NCI-H2107 (cell line): ENCODE results near the gene CNOT6L.
"Not testable (repeated sequence)": the region's sequence is repeated elsewhere in the genome, so short reads cannot be mapped to it uniquely, and the experiment has no call there.

Experiments used
- DNase-seq: peaks from one replicate; lab custom pipeline; 2025; lab: John Stamatoyannopoulos, UW

CNOT6L gene

DNA sequence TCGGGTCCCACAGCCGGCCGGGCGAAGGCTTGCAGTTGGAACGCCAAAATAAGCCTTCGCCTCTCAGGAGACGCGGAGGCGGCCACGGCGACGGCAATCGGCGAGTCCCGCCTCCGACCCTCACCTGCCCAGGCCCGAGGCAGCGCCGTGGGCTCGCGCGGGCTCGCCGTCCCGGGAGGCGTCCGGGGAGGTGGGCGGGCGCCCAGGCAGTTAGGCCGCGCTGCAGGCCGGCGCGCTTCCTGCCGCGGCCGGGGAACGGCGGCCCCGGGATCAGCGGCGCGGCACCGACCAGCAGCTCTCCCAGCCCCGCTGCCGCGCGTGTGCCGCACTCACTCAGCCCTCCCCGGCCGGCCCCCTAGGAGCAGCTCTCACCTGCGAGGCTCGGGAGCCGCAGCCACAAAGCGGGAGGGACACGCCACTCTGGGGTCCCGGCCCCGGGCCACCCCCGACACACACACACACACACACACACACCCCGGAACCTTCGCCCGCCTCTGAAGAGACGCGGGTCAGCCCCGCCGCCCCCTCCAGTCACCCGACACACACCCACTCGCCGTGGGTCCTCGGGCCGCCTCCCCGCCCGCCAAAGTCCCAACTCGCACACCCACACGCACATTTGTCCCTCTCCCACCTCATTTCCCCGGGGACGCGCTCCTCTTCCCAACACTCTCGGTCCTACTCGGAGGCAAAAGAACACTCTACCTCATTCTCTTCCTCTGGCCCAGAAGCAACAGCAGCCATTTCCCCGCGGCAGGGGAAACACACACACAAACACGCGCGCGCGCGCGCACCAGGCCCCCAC, at the start of gene CNOT6L:
CNOT6L (minus strand) TSS at position 767 of the 802 bp plus-strand sequence; CDS start at position 707, 60 bp downstream.
- DNase-seq = peak; percentile 23

DNA sequence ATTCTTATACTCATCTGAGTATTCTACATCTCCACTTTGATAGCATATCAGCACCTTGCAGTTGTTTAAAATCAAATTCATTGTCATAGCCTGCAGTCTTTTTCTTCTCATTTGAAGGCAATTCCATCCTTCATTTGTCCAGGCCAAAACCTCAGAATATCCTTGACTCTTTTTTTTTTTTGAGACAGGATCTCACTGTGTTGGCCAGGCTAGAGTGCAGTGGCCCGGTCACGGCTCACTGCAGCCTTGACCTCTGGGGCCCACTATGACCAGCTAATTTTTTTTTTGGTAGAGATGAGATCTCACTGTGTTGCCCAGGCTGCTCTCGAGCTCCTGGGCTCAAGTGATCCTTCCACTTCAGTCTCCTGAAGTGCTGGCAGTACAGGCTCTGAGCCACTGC, 46.1 kb upstream of the CNOT6L start:
- no peak for DNase-seq

DNA sequence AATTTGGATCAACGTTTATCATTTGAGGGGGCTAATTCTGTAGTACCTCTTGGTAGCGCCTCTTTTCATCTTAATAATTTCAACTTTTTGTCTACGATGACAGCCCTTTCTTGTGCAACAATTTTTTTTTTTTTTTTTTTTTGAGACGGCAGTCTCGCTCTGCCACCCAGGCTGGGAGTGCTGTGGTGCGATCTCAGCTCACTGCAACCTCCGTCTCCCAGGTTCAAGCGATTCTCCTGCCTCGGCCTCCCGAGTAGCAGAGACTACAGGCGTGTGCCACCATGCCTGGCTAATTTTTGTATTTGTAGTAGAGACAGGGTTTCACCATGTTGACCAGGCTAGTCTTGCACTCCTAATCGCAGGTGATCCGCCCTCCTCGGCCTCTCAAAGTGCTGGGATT, 44.2 kb upstream of the CNOT6L start:
- DNase-seq = not testable (repeated sequence)

DNA sequence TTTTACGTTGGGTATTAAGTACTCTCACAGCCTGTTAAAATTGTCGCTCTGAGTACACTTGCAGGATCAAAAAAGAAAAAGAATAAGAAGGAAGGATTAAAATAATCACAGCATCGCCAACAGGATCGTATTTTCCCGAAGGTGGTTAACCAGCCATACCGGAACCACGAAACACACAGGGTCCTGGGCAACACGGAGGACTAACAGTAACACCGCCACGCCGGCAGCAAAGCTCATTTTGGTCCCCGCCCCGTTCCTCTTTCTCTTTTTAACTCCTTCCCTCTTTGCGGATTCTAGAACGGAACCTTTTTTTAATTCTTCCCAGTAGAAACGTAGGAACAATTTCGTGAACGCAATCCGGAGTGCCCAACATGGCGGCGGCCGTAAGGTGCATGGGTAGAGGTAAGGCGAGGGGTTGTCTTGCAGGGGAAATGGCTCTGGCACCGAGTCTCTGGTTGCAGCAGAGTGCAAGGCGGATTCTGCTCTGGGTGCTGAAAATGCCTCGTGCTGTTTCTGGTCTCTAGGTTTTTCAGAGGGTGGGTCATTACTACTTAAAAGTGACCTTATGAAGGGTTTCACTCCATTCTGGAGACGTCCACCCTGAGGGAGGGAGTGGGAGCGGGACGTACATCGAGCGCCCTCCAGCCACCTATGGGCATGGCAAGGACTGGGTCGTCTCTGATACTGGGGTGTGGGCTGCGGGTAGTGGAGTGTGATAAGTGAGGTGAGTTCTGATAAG, 43.5 kb upstream of the CNOT6L start, which contains the start of gene MRPL1:
MRPL1 (plus strand) TSS at position 353 of the 739 bp plus-strand sequence; CDS start at position 372, 19 bp downstream.
- peak; percentile 89 for DNase-seq

DNA sequence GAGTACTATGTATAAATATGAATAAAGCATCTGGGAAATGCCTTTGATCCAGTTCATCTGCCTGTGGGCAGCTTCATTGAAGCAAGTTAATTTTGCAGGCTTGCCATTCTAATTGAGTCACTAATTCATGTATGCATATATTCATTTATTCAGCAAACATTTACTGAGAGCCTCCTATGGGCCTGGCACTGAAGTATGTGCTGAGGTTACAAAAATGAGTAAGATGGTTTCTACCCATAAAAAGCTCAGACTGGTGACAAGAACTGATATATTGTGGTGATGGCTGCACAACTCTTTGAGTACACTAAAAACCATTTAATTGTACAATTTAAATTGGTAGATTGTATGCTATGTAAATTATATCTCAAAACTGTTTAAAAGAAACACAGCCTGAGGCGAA, 42.3 kb upstream of the CNOT6L start:
- DNase-seq = no peak

DNA sequence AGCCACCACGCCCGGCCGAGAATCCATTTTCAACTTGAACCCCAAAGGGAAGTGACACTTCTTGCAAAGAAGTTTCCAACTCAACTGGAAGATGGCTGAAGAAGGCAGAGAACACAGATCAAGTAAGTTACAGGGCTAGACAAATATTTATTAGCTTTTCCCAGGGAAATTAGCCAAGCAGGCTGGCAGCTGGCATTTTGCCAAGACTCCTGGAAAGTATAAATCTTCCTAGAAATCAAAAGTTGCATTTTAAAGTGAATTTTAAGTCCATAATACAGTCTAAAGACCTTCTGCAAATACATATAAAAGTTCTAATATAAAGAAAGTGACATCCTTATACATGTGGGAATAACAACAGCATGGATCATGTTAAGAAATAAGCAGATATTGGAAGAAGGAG, 40.1 kb upstream of the CNOT6L start:
- no peak for DNase-seq

DNA sequence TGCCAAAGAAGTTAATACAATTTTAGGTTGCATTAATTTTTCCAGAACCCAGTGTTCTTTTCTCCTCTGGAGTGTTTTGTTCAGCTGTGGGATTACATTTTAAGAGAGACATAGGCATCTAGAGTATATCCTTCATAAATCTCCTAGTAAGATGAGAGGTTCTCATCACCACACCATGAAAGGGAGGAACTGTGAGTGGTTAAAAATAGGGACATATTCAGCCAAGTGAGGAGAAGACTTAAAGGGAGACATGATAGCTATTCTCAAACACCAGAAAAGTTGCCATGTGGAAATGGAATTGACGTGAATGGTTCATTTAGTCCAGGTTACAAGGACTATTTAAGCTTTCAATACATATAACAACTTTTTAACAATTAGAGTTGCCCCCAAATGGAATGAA, 37.0 kb upstream of the CNOT6L start:
- DNase-seq = no peak

DNA sequence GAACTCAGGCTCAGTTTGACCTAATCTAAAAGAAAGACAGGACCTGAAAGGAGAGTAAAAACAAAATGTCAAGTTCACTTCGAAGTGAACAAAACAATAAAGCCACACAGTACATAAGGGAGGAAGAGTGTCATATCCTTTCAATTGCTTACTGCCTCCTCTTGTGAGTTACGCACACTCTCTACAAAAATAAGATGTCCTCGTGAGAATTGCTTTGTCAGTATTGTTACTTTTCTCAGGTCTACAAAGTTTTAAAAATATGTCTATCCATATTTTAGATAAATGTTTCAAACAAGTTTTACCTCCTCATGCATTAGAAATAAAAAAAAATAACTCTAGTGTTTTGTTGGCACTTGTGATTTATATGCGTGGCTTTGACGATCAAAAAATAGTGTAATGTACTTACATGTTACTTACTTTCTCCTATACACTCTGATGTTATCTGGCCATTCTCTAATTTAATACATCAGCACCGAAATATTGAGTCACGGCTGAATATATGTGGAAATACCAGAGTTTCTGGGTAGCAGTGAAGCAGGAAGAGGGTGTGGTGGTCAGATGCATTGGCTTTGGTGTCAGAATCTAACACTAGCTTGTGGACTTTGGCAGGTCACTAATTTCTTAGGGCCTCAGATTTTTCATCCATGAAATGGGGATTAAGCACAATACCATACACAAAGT, 35.4 kb upstream of the CNOT6L start:
- no peak for DNase-seq

DNA sequence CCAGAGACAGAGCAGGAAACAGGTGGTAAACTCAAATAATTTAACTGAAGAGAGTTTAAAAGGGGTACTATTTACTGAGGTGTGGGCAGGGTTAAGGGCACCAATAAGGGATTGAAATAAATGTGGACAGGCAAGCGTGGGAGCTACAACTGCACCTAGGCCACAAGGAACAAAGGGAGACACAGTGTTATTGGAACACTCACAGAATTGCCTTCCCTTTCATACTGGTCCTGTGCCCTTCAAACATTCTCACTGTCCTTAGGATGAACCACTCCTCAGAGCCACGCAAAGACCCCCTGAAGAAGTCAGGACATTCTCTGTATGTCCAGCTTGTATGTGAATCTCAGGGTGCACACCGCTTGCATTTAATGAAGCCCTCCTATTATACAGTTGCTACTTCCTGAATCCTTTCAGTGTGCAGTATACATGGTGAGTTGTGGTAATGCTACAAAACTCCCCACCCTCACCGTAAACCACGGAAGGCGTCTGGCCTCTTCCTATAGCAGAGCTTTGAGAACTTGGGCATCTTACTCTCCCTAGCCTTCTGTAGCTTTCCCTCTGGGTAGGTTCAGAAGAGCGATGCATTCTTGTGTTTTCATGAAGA, 33.8 kb upstream of the CNOT6L start:
- DNase-seq = no peak

DNA sequence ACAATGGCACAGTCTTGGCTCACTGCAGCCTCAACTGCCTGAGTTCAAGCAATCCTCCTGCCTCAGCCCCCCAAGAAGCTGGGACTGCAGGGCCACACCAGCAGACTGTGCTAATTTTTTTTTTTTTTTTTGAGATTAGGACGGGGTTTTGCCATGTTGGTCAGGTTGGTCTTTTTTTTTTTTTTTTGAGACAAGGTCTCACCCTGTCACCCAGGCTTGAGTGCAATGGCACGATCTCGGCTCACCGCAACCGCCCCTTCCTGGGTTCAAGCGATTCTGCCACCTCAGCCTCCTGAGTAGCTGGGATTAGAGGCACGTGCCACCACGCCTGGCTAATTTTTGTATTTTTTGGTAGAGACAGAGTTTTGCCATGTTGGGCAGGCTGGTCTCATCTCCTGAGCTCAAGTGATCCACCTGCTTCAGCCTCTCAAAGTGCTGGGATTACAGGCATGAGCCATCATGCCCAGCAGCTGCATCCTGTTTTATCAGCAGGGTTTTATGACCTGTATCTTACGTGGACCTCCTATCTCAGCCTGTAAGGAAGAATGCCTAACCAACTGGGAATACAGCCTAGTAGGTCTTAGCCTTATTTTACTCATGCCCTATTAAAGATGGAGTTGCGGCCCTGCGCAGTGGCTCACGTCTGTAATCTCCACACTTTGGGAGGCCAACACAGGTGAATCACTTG, 30.3 kb upstream of the CNOT6L start:
- DNase-seq = no peak

DNA sequence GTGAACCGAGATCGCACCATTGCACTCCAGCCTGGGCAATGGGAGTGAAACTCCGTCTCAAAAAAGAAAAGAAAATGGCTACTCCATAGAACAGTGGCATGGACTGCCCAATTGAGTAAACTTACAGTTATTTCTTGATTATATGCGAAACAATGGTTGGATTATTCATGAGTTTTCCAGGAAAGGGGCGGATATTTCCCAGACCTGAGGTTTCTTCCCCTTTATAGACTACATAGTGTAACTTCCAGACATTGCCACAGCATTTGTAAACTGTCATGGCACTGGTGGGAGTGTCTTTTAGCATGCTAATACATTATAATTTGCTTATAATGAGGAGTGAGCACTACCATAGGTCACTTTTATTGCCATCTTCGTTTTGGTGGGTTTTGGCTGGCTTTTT, 29.3 kb upstream of the CNOT6L start:
- DNase-seq = no peak

DNA sequence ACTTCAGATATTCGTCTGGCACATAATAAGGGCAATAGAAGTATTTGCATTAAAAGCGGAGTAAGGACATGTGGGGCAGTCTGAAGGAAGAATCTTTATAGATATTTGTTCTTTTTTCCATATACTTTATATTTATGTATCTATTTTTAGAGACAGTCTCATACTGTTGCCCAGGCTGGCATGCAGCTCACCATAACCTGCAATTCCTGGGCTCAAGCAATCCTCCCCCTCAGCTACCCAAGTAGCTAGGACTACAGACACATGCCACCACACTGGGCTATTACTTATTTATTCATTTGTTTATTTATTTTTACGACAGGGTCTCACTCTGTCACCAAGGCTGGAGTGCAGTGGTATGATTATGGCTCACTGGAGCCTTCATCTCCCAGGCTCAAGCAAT, 26.8 kb upstream of the CNOT6L start:
- no peak for DNase-seq

DNA sequence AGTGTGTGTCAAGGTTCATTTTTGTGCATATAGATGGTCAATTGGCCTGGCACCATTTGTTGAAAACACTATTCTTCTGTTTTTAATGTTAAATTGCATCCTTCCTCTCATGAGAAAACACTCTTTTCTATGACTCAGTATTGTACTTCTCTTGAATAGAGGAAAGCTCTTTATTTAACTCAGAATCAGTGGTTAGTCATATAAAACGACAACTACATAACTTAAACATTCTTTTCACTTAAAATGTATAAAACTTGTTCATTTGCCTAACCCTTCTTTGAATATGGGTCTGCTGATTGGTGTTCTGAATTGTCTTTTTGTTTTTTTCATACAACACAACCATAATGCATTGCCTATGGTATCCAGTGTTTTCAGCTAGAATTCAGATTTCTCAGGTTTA, 26.2 kb upstream of the CNOT6L start:
- DNase-seq = no peak

DNA sequence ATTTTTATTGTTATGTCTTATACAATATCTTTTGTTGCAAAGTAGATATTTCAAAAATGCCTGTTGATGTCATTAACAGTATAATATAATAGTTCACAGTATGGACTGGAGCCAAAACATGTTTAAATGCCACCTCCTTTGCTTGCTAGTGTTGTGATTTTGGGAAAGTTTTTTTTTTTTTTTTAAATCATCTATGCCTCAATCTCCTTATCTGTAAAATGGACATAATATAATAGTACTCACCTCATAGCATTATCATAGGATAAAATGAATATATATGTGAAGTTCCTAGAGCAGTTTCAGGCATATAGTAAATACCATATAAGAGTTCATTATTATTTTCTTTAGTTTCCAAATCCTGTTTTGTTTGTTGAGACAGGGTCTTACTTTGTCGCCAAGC, 25.2 kb upstream of the CNOT6L start:
- DNase-seq = no peak

DNA sequence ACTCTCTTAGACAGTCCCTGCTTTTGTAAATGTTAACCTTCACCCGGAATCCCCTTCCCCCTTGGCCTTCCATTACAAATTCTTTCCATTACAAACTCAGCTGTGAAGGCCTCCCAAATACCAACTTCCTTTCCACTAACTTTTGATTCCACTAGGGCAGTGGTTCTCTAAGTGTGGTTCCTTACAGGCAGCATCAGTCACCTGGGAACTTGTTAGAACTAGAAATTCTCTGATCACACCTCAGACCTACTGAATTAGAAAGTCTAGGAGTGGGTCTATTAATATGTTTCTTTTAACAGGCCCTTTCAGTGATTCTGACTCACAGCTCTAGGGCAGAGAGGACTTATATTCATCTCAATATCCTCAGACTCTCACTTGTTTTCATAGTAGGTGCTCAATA, 24.5 kb upstream of the CNOT6L start:
- DNase-seq = no peak

DNA sequence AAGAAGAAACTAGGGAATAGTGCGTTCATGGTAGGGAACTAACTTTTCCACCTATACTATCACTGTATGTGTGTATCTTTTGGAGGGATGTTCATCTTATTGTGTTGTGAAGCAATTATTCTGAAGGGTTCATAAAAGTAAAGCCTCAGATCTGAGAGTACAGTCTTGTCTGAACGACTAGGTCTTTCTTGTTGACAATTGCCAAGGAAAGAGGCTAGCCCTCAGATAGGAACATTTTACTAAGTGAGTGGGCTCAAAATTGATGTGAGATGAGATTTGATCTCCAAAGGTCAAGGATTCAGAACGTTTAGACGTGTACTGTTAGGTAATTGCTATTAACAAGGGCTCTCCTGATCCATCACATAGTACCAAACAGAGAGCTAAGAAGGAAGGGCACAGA, 15.2 kb upstream of the CNOT6L start:
- no peak for DNase-seq

DNA sequence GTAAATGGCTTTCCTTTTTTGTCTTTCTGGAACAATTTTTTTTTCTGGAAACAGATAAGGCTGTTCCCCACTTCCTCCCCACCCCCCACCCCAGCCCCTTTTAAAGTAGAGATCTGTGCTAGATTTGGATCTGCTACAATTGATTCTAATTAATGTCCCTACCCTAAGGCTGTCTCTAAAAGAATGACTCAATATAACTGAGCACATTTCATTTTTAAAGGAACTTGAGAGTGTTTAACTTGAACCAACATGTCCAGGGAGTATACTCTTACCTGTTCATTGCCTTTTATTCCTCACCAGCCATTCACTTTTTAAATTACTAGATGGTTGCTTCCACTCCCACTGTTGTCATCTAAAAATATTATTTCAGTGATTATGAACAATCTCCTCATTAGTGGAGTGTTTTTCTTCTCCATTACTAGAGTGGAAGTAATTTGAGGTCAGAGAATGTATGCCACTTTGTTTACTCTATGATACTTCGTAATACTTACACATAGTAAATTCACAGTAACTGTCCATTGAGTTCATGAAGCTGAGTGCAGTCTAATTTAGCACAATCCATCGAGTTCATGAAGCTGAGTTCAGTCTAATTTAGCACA, 14.1 kb upstream of the CNOT6L start:
- no peak for DNase-seq

DNA sequence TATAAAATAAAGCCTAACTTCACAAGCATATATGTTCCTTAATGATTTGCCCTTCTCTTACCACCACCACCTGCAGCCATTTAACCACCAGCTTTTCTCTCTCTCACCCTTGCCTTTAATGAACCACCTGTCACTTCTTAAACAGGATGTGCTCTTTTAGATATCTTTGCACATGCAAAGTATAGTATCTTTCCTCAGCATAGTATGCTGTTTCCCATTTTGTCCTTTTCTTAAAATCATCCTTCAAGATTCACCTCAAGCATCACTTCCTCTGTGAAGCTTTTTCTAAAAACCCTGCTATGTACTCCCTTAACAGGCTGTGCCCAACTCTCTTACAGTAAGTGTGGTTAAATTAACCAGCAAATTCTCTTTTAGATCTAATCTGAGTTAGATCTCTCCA, 8.2 kb upstream of the CNOT6L start:
- no peak for DNase-seq

DNA sequence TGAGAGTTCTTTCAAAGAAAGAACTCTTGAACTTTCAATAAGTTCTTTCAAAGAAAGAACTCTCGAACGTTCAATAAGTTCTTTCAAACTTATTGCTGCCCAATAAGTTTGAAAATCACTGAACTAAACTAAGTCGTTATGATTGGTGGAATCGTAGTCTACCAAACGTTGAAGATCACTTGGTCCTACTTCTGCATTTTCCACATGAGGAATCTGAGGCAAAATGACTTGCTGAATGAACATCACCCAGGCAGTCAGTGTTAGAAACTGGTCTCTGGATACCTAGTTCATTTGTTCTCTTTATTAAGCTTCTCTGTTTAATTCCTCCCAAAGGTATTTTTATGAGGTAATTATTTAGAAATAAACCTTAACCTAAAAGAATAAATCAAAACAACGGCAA, 7.1 kb upstream of the CNOT6L start:
- no peak for DNase-seq

DNA sequence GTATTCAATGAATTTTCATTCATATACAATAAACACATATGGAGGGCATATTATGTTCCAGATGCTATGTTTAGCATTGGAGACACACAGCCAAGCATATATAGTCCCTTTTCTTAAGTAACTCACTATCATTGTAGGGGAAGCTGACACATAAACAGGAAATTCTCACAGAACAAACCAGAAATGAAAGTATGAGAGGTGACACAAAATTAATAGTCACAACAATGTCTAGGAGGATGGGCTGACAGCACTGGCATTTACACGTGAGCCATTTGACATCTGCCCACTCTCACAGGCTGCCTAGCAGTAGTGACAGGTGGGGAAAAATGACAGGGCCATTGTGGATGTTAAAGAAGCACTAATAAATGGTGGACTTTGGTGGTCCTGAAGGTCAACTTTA, 2.6 kb upstream of the CNOT6L start:
- DNase-seq = no peak
